ENCODE measurements around the gene CHD2.
A peak's percentile ranks its signal among the peaks of the same experiment; 100 is the strongest.

The CHD2 gene

DNA sequence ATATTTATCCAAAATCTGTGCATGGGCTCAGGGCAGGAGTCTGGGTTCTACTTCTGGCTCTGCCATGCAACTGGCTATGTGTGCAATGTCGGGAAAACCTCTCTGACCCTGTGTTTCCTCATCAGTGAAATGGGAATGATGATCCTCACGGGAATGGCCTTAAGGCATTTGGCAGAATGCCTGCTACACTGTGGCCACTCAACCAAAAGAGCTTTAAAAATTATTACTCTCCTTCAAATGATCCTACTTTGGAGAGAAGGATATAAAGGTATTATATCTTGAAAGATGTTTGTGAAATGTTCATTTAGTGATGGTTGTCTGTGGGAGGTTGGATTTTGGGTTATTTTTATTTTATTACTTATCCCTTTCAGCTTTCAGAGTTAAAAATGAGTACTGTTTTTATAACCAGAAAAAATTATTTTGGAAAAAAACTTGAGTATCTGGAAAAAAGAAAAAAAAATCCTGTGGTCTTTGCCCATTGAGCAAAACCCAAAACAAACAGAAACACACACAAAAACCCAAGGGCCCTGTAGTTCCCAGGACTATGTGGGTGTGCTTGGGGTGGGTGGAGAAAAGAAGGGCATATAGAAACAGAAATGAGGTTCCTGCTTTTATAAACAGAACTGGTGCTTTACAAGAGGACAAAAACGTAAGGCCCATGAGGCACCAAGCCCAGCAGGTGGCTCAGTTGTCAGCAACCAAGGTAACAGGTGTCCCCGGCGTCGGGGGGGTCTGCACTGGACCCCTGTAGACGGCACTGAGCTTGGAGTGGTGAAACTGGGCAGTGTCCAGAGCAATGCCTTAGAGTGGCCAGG lies 166.9 kb downstream of the CHD2 start:
- no peak for DNase-seq

DNA sequence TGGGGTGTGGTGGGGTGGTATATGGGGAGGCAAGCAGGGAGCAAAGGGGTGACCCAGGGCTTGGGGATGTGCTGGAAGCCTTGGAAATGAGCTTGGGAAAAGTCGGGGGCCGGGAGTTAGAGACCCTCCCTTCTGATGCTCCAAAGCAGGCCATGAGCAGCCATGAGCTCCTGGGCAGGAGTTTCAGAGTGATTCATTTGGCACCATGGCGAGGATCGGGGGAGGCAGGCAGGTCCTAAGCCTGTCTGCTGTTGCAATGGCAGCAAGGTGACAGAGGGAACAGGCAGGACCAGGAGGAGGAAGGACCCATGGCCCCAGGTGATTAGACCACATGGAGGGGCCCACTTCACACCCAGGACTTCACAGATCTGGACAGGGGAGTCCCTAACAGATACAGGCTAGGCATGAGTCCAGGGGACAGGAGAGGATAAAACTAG lies 167.5 kb downstream of the CHD2 start:
- no peak for DNase-seq

DNA sequence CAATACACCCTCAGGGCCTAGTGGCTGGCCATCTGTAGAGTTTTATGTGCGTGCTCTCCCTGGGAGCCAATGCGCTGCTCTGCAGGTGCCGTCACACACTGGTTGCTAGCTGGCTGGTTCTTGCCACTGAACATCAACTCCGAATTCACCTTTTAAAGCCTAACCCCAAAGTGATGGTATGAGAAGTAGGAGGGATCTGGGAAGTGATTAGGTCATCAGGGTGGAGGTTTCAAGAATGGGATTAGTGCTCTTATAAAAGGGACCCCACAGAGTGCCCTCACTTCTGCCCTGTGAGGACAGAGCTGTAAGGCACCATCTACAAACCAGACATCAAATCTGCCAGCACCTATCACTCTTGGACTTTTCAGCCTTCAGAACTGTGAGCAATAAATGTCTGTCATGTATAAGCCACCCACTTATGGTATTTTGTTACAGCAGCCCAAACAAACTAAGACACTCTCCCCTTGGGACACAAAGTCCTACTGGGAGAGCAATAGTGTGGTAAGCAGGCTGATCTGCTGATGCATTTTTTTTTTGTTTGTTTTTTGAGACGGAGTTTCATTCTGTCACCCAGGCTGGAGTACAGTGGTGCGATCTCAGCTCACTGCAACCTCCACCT lies 168.6 kb downstream of the CHD2 start:
- DNase-seq = no peak

DNA sequence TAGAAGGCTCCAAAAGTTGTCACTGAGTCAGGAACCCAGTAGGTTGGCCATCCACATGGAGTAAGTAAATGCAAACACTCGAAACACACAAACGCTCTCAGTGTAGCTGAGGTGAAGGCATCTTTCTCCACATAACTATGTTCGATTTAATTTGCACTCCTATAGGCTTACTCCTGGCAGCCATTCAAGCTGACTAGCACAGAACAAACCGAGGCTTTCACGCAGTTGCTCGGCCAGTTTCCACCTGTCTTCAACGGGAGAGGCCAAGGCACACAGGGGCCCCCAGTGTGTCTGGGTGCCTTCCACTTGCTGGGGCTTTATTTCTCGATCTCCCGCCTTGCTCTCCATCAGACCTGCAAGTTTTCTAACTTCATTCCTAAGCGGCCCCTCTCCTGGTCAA lies 170.0 kb downstream of the CHD2 start:
- DNase-seq = no peak

DNA sequence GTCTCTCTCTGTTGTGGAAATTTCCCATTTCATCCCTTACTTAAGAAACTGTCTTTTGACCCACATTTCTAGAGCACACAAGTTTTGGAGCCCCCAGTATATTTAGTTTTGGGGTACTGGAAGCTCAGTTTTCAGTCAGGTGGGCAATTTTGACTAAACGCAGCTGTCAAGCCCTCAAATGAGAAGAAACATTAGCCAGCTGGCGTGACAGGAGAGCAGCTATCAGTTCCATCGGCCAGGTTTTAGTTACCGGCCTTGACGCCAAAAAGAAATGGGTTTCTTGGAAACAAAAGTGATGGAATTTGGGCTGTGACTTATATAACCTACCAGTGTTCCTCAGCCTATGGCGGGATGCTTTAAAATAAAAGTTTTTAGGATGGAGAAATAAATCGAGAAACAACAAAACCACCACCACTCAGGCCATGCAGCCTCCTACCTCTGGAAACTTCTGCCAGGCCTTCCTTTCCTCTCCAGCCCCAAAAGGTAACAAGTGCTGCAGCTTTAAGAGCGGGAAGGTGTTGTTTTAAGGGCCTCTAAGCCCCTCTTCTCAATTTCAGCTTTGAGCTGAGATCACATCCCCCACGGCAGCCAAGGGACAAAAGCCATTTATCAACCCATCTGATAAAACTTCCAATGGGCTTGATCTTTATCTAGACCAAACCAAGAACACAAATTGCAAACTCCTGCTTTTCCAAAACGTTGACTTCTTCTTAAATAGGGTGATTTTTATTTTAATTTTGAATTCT lies 170.6 kb downstream of the CHD2 start:
- DNase-seq = no peak

DNA sequence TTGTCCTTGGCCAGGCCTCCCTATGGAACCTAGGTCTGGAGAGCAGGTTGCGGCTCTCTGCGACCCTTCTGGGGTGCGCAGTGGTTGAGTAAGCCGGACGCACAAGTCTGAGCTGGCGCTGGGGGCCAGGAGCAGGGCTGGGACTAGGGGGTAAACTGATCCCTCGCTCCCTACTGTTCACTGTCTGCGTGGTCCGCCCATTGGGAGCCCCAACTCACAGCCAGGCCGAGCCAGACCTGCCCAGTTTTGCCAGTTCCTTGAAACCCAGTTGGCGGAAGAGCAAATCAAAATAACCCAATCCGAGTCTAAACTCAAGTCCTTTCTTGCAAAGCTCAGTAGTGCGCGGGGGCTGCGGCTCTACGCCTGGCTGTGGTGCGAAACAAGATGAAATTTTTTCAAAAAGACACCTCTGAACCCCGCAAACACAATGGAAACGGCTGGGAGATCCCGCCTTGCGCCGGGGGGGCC lies 171.4 kb downstream of the CHD2 start:
- DNase-seq = no peak

DNA sequence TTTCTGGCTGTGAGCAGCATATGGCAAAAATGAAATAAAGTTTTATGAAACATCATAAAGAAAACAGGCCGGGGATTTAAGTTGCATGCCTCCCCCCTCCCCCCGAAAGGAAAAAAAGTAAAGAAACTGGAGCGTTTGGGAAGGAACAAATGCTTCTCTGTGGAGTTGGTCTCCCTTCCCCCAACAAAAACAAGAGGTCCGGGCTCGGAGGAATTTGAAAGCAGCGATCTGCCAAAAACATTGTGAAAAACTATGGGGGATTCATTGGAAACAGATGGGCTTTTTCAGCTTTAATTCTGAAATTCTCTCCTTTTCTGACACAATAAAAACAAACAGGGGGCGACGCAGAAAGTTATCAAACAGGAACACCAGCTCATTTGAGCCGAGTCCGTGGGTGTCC lies 171.9 kb downstream of the CHD2 start:
- no peak for DNase-seq

DNA sequence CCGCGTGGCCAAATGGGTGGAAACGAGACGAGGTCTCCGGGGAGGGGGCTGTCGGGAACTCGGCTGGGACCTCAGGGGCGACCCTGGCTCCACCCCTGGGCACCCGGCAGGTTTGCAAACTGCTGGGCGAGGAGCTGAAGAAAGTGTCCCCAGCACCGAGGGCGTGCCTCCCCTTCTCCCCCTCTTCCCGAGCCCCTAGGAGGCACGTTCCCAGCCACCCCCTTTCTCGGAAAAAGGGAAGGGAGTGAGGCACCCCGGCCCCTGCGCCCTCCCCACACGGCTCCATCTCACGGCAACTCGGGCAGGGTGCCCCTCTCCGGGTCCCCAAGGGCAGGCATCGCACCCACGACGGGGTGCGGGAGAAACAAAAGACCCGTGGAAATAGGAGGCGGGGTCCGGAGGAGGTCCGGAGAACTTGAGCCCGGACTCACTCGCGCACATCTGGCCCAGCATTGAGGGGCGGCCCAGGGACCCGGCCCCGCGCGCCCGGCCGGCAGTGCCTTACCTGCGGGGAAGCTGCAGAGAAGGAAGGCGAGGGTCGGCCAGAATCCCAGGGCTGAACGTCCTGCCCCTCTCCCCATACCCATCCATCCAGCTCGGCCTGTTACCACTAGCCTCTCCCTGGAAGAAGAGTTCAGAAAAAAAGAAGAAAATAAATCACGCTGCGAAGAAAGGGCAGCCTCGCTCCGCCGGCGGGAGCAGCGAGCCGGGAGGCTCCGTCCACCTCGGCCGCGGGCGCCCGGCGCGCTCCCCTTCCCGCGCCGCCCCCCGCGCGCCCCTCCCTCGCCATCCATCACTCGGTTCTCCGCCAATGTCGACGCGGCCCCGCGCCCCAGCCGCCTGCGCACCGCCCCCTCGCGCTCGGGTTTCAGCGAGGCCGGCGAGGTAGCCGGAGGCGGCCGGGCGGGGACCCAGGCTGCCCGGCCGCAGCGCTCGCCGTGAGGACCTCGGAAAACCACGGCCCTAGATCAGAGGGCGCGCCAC lies 172.6 kb downstream of the CHD2 start:
- DNase-seq = peak in 29 of 51 donors; percentile 26 to 77 (median 56)

DNA sequence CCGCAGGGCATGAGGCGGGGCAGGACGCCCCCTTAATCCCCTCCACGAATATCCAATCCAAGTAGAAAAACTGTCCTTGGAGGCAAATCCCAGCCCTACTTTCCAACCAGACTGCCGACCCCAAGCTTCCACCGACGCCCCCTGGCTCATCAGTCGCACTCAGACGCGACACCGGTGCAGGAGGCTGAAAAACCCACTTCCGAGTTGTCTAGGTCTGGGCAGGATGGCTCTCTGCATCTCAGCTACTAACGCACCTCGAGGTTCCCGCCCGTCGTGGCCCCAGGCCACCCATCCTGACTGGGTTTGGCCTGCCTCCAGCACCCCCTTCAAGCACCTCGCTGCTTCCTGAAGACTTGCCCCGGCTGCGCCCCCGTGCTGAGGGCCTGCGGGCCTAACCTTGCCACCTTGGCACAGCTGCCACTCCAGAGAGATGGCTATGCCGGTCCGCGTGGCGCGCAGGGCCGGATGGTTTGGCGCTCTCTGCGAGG lies 173.4 kb downstream of the CHD2 start:
- DNase-seq = peak in 4 of 51 donors; percentile 17 to 32 (median 24)

DNA sequence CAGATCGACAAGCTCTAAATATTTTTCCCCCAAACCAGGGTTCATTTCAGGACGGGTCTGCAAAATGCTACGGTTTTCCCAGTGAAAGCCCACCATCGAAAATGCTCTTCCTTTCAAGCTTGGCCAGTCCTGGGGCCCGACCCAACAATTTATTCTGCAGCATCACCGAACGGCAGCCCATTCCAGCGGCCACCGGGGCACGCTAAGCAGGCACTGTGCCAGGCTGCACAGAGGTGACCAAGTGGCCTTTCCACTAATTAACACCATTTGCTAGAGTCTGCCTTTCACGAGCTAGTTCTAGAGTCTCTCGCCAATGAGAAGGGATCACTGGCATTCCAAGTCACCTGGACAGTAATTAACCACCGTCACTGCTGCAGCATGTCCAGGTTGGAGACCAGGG lies 174.5 kb downstream of the CHD2 start:
- DNase-seq = peak in 2 of 51 donors; percentile 12 to 28

DNA sequence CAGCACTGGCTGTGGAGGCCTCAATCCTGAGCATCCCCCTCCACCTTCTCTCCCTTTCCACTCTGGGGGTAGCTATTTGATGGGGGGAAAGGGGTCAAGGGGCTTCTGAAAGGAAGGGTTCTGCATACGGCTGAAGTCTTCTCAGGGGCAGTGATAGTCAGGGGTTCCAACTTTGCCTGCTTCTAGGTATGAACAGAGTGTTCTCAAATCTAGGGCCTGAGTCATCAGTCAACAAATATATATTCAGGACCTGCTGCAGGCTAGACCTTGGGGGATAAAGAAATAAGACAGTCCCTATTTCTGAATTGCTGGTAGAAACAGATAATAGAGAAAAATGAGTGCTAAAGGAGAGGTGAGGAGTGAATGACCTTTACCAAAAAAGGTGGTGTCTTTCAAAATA lies 176.1 kb downstream of the CHD2 start:
- no peak for DNase-seq

DNA sequence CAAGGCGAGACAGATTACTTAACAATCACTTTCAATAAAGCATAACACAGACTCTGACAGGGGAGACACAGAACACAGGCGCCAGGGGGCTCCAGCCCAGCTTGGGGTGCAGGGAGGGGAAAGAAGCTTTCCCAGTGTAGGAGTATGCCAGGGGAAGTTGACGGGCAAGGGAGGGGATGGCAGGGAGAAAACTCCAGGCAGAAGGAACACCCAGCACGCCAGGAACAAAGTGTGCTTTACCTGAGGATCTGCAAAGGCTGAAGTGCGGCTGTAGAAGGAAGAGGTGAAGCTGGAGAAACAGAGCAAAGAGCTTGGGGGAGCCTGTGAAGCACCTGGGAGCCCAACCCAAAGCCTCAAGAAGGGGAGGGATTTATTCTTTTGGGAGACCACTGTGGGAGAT lies 176.8 kb downstream of the CHD2 start:
- no peak for DNase-seq
